Activated CD4-positive, CD25-positive, alpha-beta regulatory T cell treated with anti-CD3 and anti-CD28 coated beads, Interleukin-2, amount 50 U/mL, for 72 hours (primary cell): ENCODE results near the gene GPR161.

ENCODE experiments used
- DNase-seq: peaks from one replicate; pipeline ENCODE4 v3.0.0; 2021

Gene GPR161

GRCh38 chr1:168146160-168146539, 9.4 kb upstream of the GPR161 start:
- no peak for DNase-seq

DNA sequence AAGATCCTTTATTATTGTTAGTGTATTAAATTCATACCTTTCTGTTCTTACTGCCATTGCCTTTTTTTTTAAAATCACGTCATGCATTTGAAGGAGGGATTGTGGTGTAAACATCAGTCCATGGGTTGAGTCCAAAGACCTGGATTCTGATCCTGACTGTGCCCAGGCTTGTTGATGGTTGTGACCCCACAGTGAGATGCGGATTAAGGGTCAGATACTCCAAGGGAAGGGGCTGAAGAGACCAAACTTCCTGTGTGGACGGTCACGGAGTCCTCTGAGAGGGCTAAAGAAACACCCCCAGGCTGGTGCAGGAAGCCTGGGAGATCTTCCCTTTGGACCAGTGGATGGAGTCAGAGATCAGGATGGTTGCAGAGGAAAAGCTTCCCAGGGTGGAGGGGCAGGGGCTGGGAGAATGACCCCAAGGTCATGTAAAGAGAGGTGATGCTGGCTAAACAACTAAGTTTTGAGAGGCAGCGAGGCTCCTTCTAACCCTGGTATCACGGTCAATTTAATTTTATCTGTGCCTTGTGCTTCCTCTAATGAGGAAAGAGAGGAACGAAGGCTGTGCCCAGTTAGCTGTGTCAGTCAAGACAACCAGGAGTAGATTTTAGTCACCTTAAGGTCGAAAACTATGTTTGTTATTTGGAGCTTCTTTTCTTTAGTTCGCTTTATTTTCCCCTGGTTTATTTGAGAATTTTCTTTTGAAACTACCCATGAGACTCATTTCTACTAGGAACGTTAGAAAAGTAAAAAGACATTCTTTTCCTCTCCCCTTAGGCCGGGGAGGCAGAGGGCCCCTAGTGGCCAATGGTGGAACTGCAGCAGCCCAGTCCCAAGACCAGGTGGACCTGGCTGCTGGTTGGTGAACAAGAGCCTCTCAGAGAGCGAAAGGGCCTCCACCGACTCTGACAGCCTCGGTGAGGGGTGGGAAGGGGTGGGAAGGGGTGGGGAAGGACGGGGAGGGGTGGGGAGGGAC, 8.7 kb upstream of the GPR161 start:
- DNase-seq = peak; percentile 92

GRCh38 chr1:168141871-168142385, 5.2 kb upstream of the GPR161 start:
- no peak for DNase-seq

GRCh38 chr1:168139070-168139469, 2.3 kb upstream of the GPR161 start:
- no peak for DNase-seq

GRCh38 chr1:168138134-168138533, 1.4 kb upstream of the GPR161 start:
- DNase-seq = no peak

DNA sequence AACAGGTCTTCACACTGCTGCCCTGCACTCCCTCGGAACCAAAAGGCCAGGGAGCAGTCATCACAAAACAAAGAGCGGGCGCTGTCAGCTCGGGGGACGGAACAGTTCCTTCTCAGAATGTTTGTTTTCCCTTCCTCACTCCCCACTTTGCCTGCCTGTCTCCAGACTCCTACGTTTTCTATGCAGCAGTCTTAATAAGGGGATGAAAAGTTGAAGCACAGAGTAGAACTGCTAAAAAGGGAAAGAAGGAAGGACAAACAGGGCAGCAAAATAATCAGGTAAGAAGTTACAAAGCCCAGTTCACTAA, 738 bp upstream of the GPR161 start:
- DNase-seq = no peak

- peak; percentile 33 for DNase-seq
Observed at GRCh38 chr1:168135921-168136708, 615 bp downstream of the GPR161 start.

- no peak for DNase-seq
Observed at GRCh38 chr1:168135116-168135920, 1.4 kb downstream of the GPR161 start.

DNA sequence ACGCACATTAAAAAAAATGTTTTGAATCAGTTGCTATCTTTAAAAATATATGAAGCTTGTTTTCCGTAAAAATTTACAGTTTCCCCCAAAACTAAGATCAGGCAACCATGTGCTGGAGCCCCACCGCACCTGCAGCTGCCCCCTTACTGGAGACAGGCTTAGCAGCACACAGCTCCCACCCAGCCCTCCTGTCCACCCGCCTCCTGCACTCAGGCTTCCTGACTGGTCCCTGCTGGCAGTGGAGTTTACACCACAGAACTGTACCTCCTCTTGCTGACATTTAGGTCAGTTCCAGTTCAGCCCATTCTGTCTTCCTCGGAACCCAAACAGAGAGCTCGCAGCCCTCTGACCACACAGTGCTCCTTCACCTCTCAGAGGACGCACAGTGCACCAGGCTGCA, 2.1 kb downstream of the GPR161 start:
- no peak for DNase-seq

DNA sequence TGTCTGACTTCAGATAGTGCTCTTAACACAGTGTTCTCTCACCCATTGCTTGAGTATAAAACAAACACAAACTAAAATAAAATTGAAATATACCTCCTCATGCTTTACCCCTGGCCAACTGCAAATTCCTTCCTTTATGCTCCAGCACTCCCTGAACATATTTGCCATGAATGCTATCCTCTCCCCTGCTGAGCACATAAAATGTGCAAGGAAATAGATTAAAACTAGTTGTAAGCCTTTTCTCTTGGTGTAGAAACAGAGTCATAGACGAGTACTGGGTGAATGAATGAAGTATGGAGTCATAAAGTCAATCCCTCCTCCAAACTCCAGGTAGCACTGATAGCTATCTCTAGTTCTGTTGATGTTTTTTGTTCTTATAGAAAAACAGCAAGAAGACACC, 2.6 kb downstream of the GPR161 start:
- no peak for DNase-seq

DNA sequence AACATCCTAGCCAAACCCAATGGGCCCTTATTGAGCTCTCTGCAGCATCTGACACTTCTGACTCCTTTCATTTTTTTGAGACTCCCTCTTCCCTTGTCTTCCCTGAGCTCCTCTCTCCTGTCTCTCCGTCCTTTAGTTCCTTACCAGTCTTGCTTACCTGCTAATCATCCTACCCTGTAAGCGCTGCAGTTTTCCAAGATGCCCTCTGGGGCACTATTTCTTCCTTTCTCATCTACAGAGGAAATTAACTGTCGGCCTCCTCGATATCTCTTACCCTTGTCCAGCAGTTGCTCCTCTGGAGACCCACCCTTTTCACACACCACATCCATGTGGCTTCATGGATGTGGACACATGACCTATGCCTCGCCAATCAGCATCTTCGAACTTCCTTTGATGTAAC, 6.8 kb downstream of the GPR161 start:
- no peak for DNase-seq

GRCh38 chr1:168127503-168127902, 9.2 kb downstream of the GPR161 start:
- no peak for DNase-seq

DNA sequence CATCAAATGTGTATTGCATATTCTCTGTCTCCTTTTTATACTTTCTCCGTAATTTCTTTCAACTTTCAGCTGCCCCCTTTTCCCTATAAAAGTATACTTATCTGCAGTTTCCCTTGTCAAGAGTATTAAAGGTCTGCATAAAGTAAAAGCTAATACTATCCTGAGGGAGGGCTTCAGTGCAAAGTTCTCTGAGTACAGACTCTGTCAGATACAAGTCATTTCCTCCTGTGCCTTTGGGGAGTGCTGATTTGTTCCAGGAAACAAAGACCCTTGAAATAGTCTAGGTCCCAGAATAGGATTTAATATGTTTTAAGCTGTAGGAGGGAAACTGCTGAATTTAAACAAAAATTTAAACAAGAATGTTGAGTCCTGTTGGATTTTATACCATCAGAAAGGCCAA, 11.7 kb downstream of the GPR161 start:
- no peak for DNase-seq

DNA sequence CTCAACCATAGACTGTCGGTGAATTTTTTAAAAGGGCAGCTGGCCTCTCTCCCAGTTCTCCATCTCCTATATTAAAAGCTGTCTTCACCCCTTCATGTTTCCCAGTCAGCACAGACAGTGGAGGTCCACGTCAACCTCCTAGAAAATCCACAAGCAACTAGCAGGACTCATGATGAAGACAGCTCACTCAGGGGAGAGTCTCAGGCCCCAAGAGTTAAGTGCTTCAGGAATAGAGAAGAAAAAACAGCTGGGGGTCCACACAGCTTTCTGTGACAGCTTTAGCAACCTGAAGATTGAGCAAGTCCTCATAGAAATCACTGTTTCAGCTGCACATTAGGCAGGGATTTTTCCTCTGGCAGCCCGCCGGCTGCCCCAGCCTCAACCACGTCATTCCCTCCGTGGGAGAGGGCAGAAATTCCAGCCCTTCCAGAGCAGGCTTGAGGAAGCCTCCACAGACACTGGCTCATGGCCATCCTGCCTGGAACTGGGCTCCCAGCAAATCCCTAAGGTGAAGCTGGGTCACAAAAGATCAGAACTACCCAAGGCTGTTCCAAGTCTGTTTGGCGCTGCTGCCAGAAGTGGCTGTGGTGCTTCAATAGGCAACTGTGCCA, 15.2 kb downstream of the GPR161 start:
- DNase-seq = no peak

GRCh38 chr1:168119750-168120149, 17.0 kb downstream of the GPR161 start:
- DNase-seq = no peak

DNA sequence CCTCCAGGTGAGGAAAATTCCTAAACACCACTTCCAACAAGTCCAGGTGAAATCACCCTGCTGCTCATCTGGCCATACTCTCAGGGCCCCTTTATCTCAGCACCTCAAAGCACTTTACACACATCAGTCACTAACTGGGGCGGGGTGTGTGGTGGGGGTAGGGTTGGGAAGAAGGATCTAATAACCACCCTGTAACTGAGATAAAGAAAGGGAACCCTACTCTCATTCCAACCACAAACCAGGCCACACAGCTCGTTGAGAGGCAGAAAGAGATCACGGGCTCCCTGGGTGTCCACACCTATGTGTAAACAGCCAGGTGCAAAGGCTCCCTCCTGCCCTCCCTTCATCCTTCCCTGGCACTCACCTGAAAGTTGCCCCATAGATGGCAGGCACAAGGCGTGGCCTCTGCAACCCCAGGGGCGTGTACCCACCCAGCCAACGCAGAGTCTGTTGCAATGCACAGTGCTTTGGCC, 20.4 kb downstream of the GPR161 start:
- DNase-seq = no peak

DNA sequence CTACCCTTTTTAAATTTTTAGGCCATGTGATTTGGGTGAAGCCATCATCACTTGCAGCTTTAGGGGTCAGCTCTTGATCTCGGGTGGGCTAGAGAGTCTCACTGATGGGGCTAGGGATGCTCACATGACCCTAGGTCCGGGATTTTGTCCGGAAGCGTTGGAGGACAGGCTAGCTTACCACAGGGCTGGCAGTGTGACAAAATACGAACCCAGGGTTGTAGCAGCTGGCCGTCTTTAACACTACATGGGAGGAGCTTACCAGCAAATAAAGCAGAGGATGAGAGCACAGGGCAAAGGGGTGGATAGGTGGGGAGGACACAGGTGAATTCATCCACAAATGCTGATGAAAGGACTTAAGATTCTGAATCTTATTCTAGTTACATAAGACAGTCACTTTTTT, 21.9 kb downstream of the GPR161 start:
- no peak for DNase-seq

- DNase-seq = no peak
Observed at GRCh38 chr1:168112673-168113305, 23.9 kb downstream of the GPR161 start.

DNA sequence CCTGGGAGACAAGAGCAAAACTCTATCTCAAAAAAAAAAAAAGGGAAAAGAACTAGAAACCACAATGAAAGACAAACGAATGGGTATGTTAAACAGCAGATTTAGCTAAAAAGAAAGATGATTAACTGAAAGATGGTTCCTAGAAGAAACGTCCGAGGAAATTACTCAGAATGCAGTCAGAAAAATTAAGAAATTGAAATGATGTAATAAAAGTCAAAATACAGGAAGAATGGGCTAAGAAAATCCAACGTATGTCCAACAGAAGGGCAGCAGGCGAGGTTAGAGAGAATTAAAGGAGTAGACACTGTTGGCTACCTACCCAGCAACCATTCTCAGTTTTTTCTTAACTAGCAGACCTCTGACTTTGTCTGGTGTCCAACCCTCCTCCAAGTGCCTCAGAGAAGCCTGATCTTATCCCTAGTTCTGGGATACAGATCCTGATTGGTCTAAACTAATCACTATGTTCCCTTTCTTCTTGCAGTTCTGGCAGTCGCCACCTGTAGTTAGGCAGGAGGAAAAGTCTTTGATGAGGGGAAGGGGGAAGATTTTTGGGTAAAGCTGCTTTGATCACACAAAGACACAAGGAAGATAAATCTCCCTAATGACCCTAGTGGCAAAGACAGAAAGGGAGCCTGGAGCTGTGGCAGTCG, 25.7 kb downstream of the GPR161 start:
- DNase-seq = no peak

GRCh38 chr1:168106274-168106673, 30.5 kb downstream of the GPR161 start:
- DNase-seq = no peak

GRCh38 chr1:168105846-168106245, 30.9 kb downstream of the GPR161 start:
- DNase-seq = no peak

DNA sequence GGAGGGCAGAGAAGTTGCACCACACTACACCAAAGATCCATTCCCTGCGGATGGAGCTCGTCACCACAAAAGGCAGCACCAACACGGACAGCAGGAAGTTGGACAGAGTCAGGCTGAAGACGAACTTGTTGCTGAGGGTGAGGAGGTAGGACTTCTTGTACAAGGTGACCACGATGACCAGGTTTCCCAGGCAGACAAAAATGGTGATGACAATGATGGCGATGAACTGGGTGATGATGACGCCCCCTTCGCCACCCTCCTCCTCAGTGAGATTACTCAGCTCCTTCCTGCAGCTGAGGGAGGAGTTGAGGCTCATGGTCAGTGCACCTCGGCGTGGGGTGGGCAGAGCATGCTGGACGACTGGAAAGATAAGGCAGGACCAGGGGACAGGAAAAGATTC, 32.2 kb downstream of the GPR161 start:
- no peak for DNase-seq
